ENCODE data around the gene CPAMD8.

GRCh38 chr19:16886305-16886880, 140.2 kb downstream of the CPAMD8 start:
- TF ChIP-seq CTCF (IDR thresholded peaks at IDR 0.05; ENCODE audit: low read depth, low read length) (no peak), POLR2A (IDR thresholded peaks at IDR 0.05; ENCODE audit: extremely low read depth, insufficient read length) (no peak), MYC (IDR thresholded peaks at IDR 0.05; ENCODE audit: low read depth, low read length) (no peak), MAX (IDR thresholded peaks at IDR 0.05; ENCODE audit: low read depth, low read length) (no peak)

All from NB4 (cell line).